HG03095 (cell line): ENCODE data around the gene PDE4C.

Experiments used
- ATAC-seq: cut with Tn5 transposase; IDR thresholded peaks from one replicate; pipeline ENCODE4 v1.9.1; 2021; ENCODE audit warnings: moderate library complexity; ENCODE audit not compliant: unreplicated experiment

PDE4C gene

GRCh38 chr19:18254546-18255503, 28.6 kb upstream of the PDE4C start:
- ATAC-seq: no peak

GRCh38 chr19:18253716-18254115, 27.5 kb upstream of the PDE4C start:
- ATAC-seq: no peak

GRCh38 chr19:18253130-18253529, 26.9 kb upstream of the PDE4C start:
- ATAC-seq: no peak

- ATAC-seq: no peak
These were observed 26.1 kb upstream of the PDE4C start for GRCh38 chr19:18252370-18252717.

GRCh38 chr19:18251587-18252369, 25.5 kb upstream of the PDE4C start:
- no peak for ATAC-seq

- no peak for ATAC-seq
These were observed 23.6 kb upstream of the PDE4C start for GRCh38 chr19:18249834-18250233.

- no peak for ATAC-seq
These were observed 19.1 kb upstream of the PDE4C start for GRCh38 chr19:18245297-18245696.

- ATAC-seq: no peak
These were observed 13.1 kb upstream of the PDE4C start for GRCh38 chr19:18239303-18239702.

- no peak for ATAC-seq
These were observed 8.0 kb upstream of the PDE4C start for GRCh38 chr19:18234194-18234593.

GRCh38 chr19:18233224-18233825, 7.1 kb upstream of the PDE4C start:
- ATAC-seq: no peak

GRCh38 chr19:18232540-18233223, 6.4 kb upstream of the PDE4C start:
- no peak for ATAC-seq

GRCh38 chr19:18231775-18232174, 5.5 kb upstream of the PDE4C start:
- ATAC-seq: no peak

- no peak for ATAC-seq
These were observed 4.9 kb upstream of the PDE4C start for GRCh38 chr19:18230941-18231734.

- no peak for ATAC-seq
These were observed 3.7 kb upstream of the PDE4C start for GRCh38 chr19:18229915-18230314.

GRCh38 chr19:18229474-18229873, 3.2 kb upstream of the PDE4C start:
- ATAC-seq: no peak

GRCh38 chr19:18227781-18228271, 1.6 kb upstream of the PDE4C start:
- no peak for ATAC-seq

GRCh38 chr19:18226956-18227780, 930 bp upstream of the PDE4C start:
- ATAC-seq: no peak

GRCh38 chr19:18225355-18225701, 910 bp downstream of the PDE4C start:
- ATAC-seq: no peak
